Ishikawa (cell line): ENCODE measurements around the gene CIB2.

Experiments used
- CEBPB ChIP-seq: IDR thresholded peaks from 2 replicates; pipeline ENCODE4 v1.6.1; 2012
- CREB1 ChIP-seq: IDR thresholded peaks from 2 replicates; pipeline ENCODE4 v1.6.1; 2012; ENCODE audit warnings: low read depth
- EGR1 ChIP-seq: IDR thresholded peaks from 2 replicates; pipeline ENCODE4 v1.6.1; 2012
- EP300 ChIP-seq: IDR thresholded peaks from 2 replicates; pipeline ENCODE4 v1.6.1; 2012; ENCODE audit warnings: borderline replicate concordance
- FOXM1 ChIP-seq: IDR thresholded peaks from 2 replicates; pipeline ENCODE4 v1.6.1; 2012; ENCODE audit warnings: low read depth, borderline replicate concordance
- MAX ChIP-seq: IDR thresholded peaks from 2 replicates; pipeline ENCODE4 v1.6.1; 2012
- NFIC ChIP-seq: IDR thresholded peaks from 2 replicates; pipeline ENCODE4 v1.6.1; 2012
- RAD21 ChIP-seq: IDR thresholded peaks from 2 replicates; pipeline ENCODE4 v1.6.1; 2012; ENCODE audit warnings: low read depth
- TAF1 ChIP-seq: IDR thresholded peaks from 2 replicates; pipeline ENCODE4 v1.6.1; 2012; ENCODE audit warnings: low read depth, mild to moderate bottlenecking
- TCF12 ChIP-seq: IDR thresholded peaks from 2 replicates; pipeline ENCODE4 v1.6.1; 2012; ENCODE audit warnings: low read depth
- TEAD4 ChIP-seq: IDR thresholded peaks from 2 replicates; pipeline ENCODE4 v1.6.1; 2012
- YY1 ChIP-seq: IDR thresholded peaks from 2 replicates; pipeline ENCODE4 v1.6.1; 2012; ENCODE audit warnings: low read depth
- ZBTB7A ChIP-seq: IDR thresholded peaks from 2 replicates; pipeline ENCODE4 v1.6.1; 2012; ENCODE audit warnings: low read depth
- TF ChIP-seq, protein P1 (sequence below): IDR thresholded peaks from 2 replicates; pipeline ENCODE4 v1.6.1; 2012; ENCODE audit warnings: low read depth, mild to moderate bottlenecking
- TF ChIP-seq, protein P2 (sequence below): IDR thresholded peaks from 2 replicates; pipeline ENCODE4 v1.6.1; 2012

CIB2 gene

GRCh38 chr15:78093242-78094020 is 37.8 kb downstream of the CIB2 start:
- TF ChIP-seq RAD21 (no peak), CEBPB (no peak), YY1 (no peak), TAF1 (no peak), CREB1 (no peak), FOXM1 (no peak), TEAD4 (no peak), NFIC (no peak), EP300 (no peak), EGR1 (no peak), TCF12 (no peak), ZBTB7A (no peak), MAX (no peak)
- TF ChIP-seq, protein P1, sequence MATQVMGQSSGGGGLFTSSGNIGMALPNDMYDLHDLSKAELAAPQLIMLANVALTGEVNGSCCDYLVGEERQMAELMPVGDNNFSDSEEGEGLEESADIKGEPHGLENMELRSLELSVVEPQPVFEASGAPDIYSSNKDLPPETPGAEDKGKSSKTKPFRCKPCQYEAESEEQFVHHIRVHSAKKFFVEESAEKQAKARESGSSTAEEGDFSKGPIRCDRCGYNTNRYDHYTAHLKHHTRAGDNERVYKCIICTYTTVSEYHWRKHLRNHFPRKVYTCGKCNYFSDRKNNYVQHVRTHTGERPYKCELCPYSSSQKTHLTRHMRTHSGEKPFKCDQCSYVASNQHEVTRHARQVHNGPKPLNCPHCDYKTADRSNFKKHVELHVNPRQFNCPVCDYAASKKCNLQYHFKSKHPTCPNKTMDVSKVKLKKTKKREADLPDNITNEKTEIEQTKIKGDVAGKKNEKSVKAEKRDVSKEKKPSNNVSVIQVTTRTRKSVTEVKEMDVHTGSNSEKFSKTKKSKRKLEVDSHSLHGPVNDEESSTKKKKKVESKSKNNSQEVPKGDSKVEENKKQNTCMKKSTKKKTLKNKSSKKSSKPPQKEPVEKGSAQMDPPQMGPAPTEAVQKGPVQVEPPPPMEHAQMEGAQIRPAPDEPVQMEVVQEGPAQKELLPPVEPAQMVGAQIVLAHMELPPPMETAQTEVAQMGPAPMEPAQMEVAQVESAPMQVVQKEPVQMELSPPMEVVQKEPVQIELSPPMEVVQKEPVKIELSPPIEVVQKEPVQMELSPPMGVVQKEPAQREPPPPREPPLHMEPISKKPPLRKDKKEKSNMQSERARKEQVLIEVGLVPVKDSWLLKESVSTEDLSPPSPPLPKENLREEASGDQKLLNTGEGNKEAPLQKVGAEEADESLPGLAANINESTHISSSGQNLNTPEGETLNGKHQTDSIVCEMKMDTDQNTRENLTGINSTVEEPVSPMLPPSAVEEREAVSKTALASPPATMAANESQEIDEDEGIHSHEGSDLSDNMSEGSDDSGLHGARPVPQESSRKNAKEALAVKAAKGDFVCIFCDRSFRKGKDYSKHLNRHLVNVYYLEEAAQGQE = no peak
- TF ChIP-seq, protein P2, sequence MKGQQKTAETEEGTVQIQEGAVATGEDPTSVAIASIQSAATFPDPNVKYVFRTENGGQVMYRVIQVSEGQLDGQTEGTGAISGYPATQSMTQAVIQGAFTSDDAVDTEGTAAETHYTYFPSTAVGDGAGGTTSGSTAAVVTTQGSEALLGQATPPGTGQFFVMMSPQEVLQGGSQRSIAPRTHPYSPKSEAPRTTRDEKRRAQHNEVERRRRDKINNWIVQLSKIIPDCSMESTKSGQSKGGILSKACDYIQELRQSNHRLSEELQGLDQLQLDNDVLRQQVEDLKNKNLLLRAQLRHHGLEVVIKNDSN = no peak

DNA sequence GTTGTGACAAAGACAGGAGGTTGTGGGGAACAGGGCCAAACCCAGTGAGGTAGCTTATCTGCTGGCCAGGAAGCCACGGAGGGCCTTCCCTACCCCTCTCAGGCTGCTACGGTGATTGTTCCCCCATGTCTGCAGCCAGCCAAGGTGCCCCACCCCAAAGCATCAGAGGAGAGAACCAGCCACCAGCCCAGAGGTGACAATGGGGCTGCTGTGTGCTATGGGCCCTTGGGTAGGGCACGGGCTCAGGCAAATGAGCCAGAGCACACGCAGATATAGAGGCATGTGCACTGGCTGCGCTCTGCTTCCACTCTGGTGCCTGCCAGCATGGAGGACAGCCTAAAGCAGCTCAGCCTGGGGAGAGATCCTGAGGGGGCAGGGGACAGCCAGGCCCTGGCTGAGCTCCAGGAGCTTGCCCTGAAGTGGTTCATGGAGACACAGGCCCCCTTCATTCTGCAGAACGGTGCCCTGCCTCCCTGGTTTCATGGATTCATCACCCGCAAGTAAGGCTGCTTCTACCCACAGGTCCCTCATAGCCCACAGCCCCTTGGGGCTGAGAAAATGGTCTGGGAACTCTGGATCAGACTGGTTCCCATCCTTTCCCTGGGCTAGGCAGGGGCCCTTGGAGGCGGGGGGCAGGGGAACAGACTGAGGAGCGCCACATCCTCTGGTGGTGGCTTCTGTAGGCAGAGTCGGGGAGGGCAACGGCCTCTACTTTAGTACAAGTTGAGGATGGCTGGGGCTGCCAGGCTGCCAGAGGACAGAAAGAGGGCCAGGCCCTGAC is 38.8 kb downstream of the CIB2 start, which contains the start of gene SH2D7:
TSS of gene SH2D7 (plus strand) at position 301 of the 781 bp plus-strand sequence. CDS start at position 325, 24 bp downstream.
- TF ChIP-seq YY1 (no peak), FOXM1 (no peak), EP300 (no peak), CREB1 (no peak), CEBPB (no peak), MAX (no peak), EGR1 (no peak), RAD21 (no peak), ZBTB7A (no peak), NFIC (no peak), TEAD4 (no peak), TAF1 (no peak), TCF12 (no peak)
- TF ChIP-seq, protein P2 = no peak
- TF ChIP-seq, protein P1 = no peak

DNA sequence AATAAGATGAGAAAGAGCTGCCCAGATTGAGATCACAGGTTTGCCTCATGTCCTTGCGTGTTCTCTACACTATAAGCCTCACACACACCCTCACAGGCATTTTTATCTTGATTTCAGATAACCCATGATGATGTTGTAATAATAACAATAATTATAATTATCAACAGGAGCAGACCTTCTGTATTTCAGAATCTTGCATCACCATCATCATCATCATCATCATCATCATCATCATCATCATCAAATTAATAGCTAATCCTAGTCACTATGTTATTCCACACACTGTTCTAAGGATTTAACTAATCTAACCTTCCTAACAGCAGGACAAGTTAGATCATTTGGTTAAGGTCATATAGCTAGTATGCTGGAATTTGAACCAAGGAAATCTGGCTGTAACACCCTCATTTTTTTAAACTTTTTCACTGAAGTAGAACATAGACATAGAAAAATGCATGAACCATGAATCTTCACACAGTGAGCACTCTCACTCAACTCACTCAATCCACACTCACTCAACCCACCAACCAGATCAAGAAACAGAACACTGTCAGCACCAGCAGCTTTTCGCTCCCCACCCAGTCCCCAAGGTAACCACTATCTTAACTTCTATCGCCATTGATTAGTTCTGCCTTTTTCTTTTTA is 40.7 kb downstream of the CIB2 start:
- TF ChIP-seq EP300 = no peak
- no peak for TF ChIP-seq ZBTB7A
- TF ChIP-seq YY1 = no peak
- TF ChIP-seq, protein P1 = no peak
- TF ChIP-seq NFIC = no peak
- TF ChIP-seq, protein P2 = no peak
- no peak for TF ChIP-seq FOXM1
- no peak for TF ChIP-seq CEBPB
- no peak for TF ChIP-seq MAX
- TF ChIP-seq TAF1 = no peak
- no peak for TF ChIP-seq TEAD4
- no peak for TF ChIP-seq CREB1
- TF ChIP-seq TCF12 = no peak
- no peak for TF ChIP-seq RAD21
- TF ChIP-seq EGR1 = no peak
